A549 (cell line): ENCODE data around the gene DRGX. TPM values are rescaled to one million over a fixed set of nuclear protein-coding genes. Genes with fewer than 3 reads are reported as not detected.

Source experiments
- ATAC-seq, 2 experiments: fragments of 200-7000 bp in 1 of 2; fragments of >200 bp in 1 of 2; cut with Nextera tagmentation in 1 of 2; cut with Tn5 transposase in 1 of 2; 3 replicates each; pipeline versions ENCODE4 v1.8.0 to v1.9.1; 2018 to 2020; ENCODE audit warnings: mild to moderate bottlenecking in 1 of 2, moderate library complexity in 1 of 2
- CTCF ChIA-PET: fragments of 300-600 bp; sonication (Branson Sonifier 250); formaldehyde crosslinking; extraction: SDS; loops from one replicate; lab custom pipeline; 2021; ENCODE audit warnings: antibody characterized with exemption, inconsistent platforms; lab: Yijun Ruan, JAX
- POLR2A ChIA-PET: fragments of 350-600 bp; formaldehyde crosslinking; extraction: SDS; loops from one replicate; lab custom pipeline; 2021; ENCODE audit warnings: antibody characterized with exemption, inconsistent platforms; lab: Yijun Ruan, JAX
- DNase-seq, 2 experiments: peaks; one replicate each; pipeline versions ENCODE4 v3.0.0 to v3.0.0-alpha.2; 2011 to 2016; ENCODE audit warnings: low read depth in 1 of 2, low spot score in 1 of 2
- FAIRE-seq: peaks from 2 replicates; lab custom pipeline; 2011; peaks lifted over from hg19 to GRCh38; lab: Jason Lieb, UNC
- H3K27ac ChIP-seq, 2 experiments: fragments of >200 bp; sonication (Bioruptor Twin); formaldehyde crosslinking; 3 replicates each; pipeline ENCODE4 v1.5.1; 2016 to 2017
- H3K4me1 ChIP-seq: fragments of >200 bp; sonication (Bioruptor Twin); formaldehyde crosslinking; 3 replicates; pipeline ENCODE4 v1.6.1; 2016
- H3K4me2 ChIP-seq: fragments of >200 bp; sonication (Bioruptor Twin); formaldehyde crosslinking; 3 replicates; pipeline ENCODE4 v1.6.1; 2016
- H3K4me3 ChIP-seq: fragments of >200 bp; sonication (Bioruptor Twin); formaldehyde crosslinking; 3 replicates; pipeline ENCODE4 v1.5.1; 2016
- H3K9me3 ChIP-seq: fragments of >200 bp; sonication (Bioruptor Twin); formaldehyde crosslinking; 3 replicates; pipeline ENCODE4 v1.6.1; 2016
- BHLHE40 ChIP-seq: IDR thresholded peaks from 2 replicates; pipeline ENCODE4 v1.6.1; 2012; ENCODE audit warnings: low read depth, low read length, inconsistent platforms
- CEBPB ChIP-seq, 2 experiments: fragments of >200 bp in 1 of 2; sonication (Bioruptor Twin) in 1 of 2; formaldehyde crosslinking in 1 of 2; IDR thresholded peaks; 2 replicates each; pipeline ENCODE4 v1.6.1; 2012 to 2016
- CTCF ChIP-seq: fragments of >200 bp; sonication (Bioruptor Twin); formaldehyde crosslinking; IDR thresholded peaks from 3 replicates; pipeline ENCODE4 v1.5.1; 2016
- EHF ChIP-seq: fragments of 250-450 bp; sonication (Bioruptor Pico); IDR thresholded peaks from 2 replicates; pipeline ENCODE4 v1.5.0; 2020; ENCODE audit warnings: mild to moderate bottlenecking
- EHMT2 ChIP-seq: fragments of 200-600 bp; sonication (generic); IDR thresholded peaks from 2 replicates; pipeline ENCODE4 v1.6.1; 2016; ENCODE audit warnings: antibody characterized with exemption, low read depth, mild to moderate bottlenecking, moderate library complexity
- FOSB ChIP-seq: fragments of 250-450 bp; sonication (Bioruptor Pico); IDR thresholded peaks from 2 replicates; pipeline ENCODE4 v1.5.0; 2020; ENCODE audit warnings: mild to moderate bottlenecking, moderate library complexity
- FOXS1 ChIP-seq: fragments of 250-450 bp; sonication (Bioruptor Pico); IDR thresholded peaks from 2 replicates; pipeline ENCODE4 v1.5.0; 2020; ENCODE audit warnings: mild to moderate bottlenecking, moderate library complexity
- HOXB5 ChIP-seq: fragments of 250-450 bp; sonication (Bioruptor Pico); IDR thresholded peaks from 2 replicates; pipeline ENCODE4 v1.5.0; 2020; ENCODE audit warnings: mild to moderate bottlenecking, moderate library complexity
- JUNB ChIP-seq: fragments of >200 bp; sonication (Bioruptor Twin); formaldehyde crosslinking; IDR thresholded peaks from 2 replicates; pipeline ENCODE4 v1.6.1; 2016
- MAFK ChIP-seq: fragments of 450-650 bp; IDR thresholded peaks from 2 replicates; pipeline ENCODE4 v1.6.1; 2014; ENCODE audit not compliant: partially characterized antibody
- MAZ ChIP-seq: fragments of 150-350 bp; IDR thresholded peaks from 2 replicates; pipeline ENCODE4 v1.6.1; 2014; ENCODE audit warnings: antibody characterized with exemption, low read depth, low read length, borderline replicate concordance
- PBX3 ChIP-seq: IDR thresholded peaks from 2 replicates; pipeline ENCODE4 v1.6.1; 2012
- PHF8 ChIP-seq: fragments of 200-600 bp; sonication (generic); IDR thresholded peaks from 2 replicates; pipeline ENCODE4 v1.6.1; 2016; ENCODE audit warnings: low read depth, mild to moderate bottlenecking, antibody characterized with exemption, moderate library complexity, borderline replicate concordance
- POLR2AphosphoS2 ChIP-seq: conservative IDR thresholded peaks from 2 replicates; pipeline ENCODE4 v1.6.1; 2012; ENCODE audit warnings: low read length, improper control_type of control experiment, inconsistent platforms
- RARB ChIP-seq: fragments of 250-450 bp; sonication (Bioruptor Pico); IDR thresholded peaks from 2 replicates; pipeline ENCODE4 v1.8.0; 2021; ENCODE audit warnings: mild to moderate bottlenecking, moderate library complexity
- RCOR1 ChIP-seq: fragments of 150-350 bp; IDR thresholded peaks from 2 replicates; pipeline ENCODE4 v1.6.1; 2014; ENCODE audit warnings: antibody characterized with exemption, low read length, low read depth
- RFX5 ChIP-seq: fragments of 450-650 bp; IDR thresholded peaks from 2 replicates; pipeline ENCODE4 v1.7.1; 2014; ENCODE audit warnings: antibody characterized with exemption, mild to moderate bottlenecking, moderate library complexity
- ZC3H11A ChIP-seq: fragments of 450-650 bp; IDR thresholded peaks from 2 replicates; pipeline ENCODE4 v1.6.1; 2014; ENCODE audit warnings: antibody characterized with exemption, mild to moderate bottlenecking
- WGBS: methylation state at CpG from one replicate; pipeline ENCODE4 v1.1.6; 2017; ENCODE audit errors: missing lambda C conversion rate; 5-methylcytosine and 5-hydroxymethylcytosine counted together
- polyA plus RNA-seq, 4 experiments: library from polyadenylated mRNA; depleted of rRNA in 3 of 4; stranded (reverse); fragments of >200 nt; fragmentation: RNase III in 1 of 4; extraction: RNeasy Plus Mini Kit Qiagen cat#74134 plus additional on column Dnase treatment in 1 of 4; gene quantifications; 2 replicates in 3 of 4; 3 replicates in 1 of 4; pipeline ENCODE4 v1.2.3, GENCODE V29; 2011 to 2017
- TF ChIP-seq, protein P1 (sequence below): fragments of >200 bp; sonication (Bioruptor Twin); formaldehyde crosslinking; IDR thresholded peaks from 3 replicates; pipeline ENCODE4 v1.6.1; 2016

DRGX gene
- polyA plus RNA-seq, 2 of the 4 experiments (the other 2 are of a cell fraction): not detected

DNA sequence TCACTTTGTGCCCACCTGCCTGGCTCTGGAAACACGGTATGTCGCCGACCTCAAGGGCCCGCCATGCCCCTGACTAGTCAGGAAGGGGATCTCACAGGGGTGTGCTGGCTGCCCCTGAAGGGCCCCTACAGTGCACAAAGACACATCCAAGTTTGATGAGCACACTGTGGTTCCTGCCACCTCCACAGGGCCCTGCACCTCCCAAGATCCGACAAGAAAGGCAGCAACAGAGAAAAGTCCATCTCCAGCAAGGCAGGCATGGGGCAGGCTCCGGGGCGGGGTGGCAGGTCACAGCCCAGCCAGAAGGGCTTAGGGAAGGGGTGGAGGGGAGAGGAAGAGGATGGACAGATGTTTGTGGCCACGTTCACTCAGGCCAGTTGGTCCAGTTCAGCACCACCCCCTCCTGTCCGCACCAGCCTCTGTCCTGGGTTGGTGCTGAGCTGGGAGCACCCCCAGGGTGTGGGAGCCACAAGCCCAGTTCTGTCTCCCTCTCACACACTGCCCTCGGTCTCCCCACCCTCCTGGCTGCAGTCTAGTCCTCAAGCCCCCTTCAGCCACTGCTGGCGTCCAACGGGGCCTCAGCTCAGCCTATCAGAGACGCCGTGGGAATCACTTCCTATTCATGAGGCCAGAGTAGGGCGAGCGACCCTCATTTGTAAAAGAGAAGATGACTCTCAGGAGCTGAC is 11.5 kb downstream of the DRGX start:
- DNase-seq (no peak), ATAC-seq (no peak), FAIRE-seq (no peak)
- Histone ChIP-seq H3K9me3 (no peaks in the 10 kb centered on the region), H3K27ac (no peak overlapping the region), H3K4me1 (no peaks in the 10 kb centered on the region), H3K4me2 (no peak overlapping the region), H3K4me3 (no peak overlapping the region)
- ChIA-PET CTCF (interaction anchor here (1.2 to 1.4 kb wide), 3 partner anchors 31 to 728 kb away, joined by 3 to 4 read pairs (median 4); no protein-coding TSS in a partner anchor), POLR2A (no interaction called here)
- TF ChIP-seq PHF8 (no peak), PBX3 (no peak), CEBPB (IDR thresholded peaks at IDR 0.05) (no peak), POLR2AphosphoS2 (no peak), RARB (no peak), FOSB (CRISPR knock-in tag) (no peak), CTCF (no peak), RCOR1 (no peak), FOXS1 (no peak), HOXB5 (CRISPR knock-in tag) (no peak), MAZ (no peak)
- 32% methylated on average over 10 of the region's 16 CpGs for WGBS

- Histone ChIP-seq H3K27ac (no peak overlapping the region), H3K4me2 (no peak overlapping the region), H3K9me3 (no peaks in the 10 kb centered on the region), H3K4me1 (no peaks in the 10 kb centered on the region), H3K4me3 (no peak overlapping the region)
- no peak for ATAC-seq
- no peak for TF ChIP-seq RFX5
- TF ChIP-seq MAZ: no peak
- no peak for TF ChIP-seq JUNB
- TF ChIP-seq ZC3H11A: no peak
- TF ChIP-seq RCOR1: no peak
- no peak for DNase-seq
- no peak for FAIRE-seq
- ChIA-PET POLR2A (no interaction called here), CTCF (interaction anchor here (0.9 to 2.1 kb wide), 5 partner anchors 14 to 727 kb away, joined by 3 to 7 read pairs (median 4); no protein-coding TSS in a partner anchor)
- WGBS: 3% methylated on average over 4 of the region's 4 CpGs
Measured at GRCh38 chr10:49383853-49384252, 12.0 kb downstream of the DRGX start.

DNA sequence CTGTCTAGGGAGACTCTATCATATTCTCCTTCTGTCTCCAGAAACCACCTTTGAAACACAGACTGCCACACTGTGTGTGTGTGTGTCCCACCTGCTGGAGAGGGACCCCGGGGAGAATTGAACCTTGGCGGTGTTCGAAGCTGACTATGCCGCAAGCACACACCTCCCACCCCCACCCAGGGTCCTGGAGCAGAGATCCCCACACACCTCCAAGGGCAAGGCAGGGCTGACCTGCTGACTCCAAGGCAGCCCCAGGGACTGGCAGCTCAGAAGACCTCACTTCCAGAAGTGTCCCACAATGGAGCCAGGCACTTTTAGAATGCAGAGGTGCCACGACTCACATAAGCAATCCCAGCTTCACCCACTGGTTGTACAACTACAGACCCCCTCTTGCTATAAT is 13.1 kb downstream of the DRGX start:
- Histone ChIP-seq H3K27ac (no peak overlapping the region), H3K4me1 (no peaks in the 10 kb centered on the region), H3K4me2 (no peak overlapping the region), H3K4me3 (no peak overlapping the region), H3K9me3 (no peaks in the 10 kb centered on the region)
- FAIRE-seq: no peak
- WGBS: 34% methylated on average over 5 of the region's 5 CpGs
- ATAC-seq: no peak
- no peak for DNase-seq
- POLR2A ChIA-PET: no interaction called here
- CTCF ChIA-PET: interaction anchor here (1.2 to 2.1 kb wide), 3 partner anchors 24 to 726 kb away, joined by 3 to 7 read pairs (median 4); no protein-coding TSS in a partner anchor
- TF ChIP-seq BHLHE40 (no peak), EHF (CRISPR knock-in tag) (no peak), FOXS1 (no peak), EHMT2 (no peak), MAFK (no peak)
- TF ChIP-seq, protein P1, sequence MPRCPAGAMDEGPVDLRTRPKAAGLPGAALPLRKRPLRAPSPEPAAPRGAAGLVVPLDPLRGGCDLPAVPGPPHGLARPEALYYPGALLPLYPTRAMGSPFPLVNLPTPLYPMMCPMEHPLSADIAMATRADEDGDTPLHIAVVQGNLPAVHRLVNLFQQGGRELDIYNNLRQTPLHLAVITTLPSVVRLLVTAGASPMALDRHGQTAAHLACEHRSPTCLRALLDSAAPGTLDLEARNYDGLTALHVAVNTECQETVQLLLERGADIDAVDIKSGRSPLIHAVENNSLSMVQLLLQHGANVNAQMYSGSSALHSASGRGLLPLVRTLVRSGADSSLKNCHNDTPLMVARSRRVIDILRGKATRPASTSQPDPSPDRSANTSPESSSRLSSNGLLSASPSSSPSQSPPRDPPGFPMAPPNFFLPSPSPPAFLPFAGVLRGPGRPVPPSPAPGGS: no peak
- TF ChIP-seq, all 56 proteins: peak for 0
